HG03558 (cell line): ENCODE measurements around the gene PLCL1.

Source experiments
- ATAC-seq: cut with Tn5 transposase; IDR thresholded peaks from one replicate; pipeline ENCODE4 v1.9.1; 2021; ENCODE audit warnings: moderate number of reproducible peaks; ENCODE audit not compliant: unreplicated experiment; ENCODE audit errors: extremely low read depth

The PLCL1 gene

GRCh38 chr2:197850882-197851450, 46.6 kb downstream of the PLCL1 start:
- ATAC-seq, result no peak

GRCh38 chr2:197851451-197851850, 47.1 kb downstream of the PLCL1 start:
- no peak for ATAC-seq

GRCh38 chr2:197852108-197852507, 47.7 kb downstream of the PLCL1 start:
- no peak for ATAC-seq

- no peak for ATAC-seq
Measured at GRCh38 chr2:197853549-197853948, 49.2 kb downstream of the PLCL1 start.

GRCh38 chr2:197857476-197858107, 53.2 kb downstream of the PLCL1 start:
- ATAC-seq, result no peak

GRCh38 chr2:197858607-197859140, 54.3 kb downstream of the PLCL1 start:
- no peak for ATAC-seq

GRCh38 chr2:197862246-197862955, 58.0 kb downstream of the PLCL1 start:
- ATAC-seq, result no peak

GRCh38 chr2:197863744-197864143, 59.4 kb downstream of the PLCL1 start:
- no peak for ATAC-seq

- no peak for ATAC-seq
Measured at GRCh38 chr2:197866455-197866854, 62.1 kb downstream of the PLCL1 start.

GRCh38 chr2:197867033-197867432, 62.6 kb downstream of the PLCL1 start:
- ATAC-seq, result no peak

GRCh38 chr2:197867624-197868023, 63.2 kb downstream of the PLCL1 start:
- no peak for ATAC-seq

GRCh38 chr2:197868206-197868605, 63.8 kb downstream of the PLCL1 start:
- no peak for ATAC-seq

- no peak for ATAC-seq
Measured at GRCh38 chr2:197869041-197869440, 64.6 kb downstream of the PLCL1 start.

- ATAC-seq, result no peak
Measured at GRCh38 chr2:197869501-197870111, 65.2 kb downstream of the PLCL1 start.

GRCh38 chr2:197870137-197870536, 65.7 kb downstream of the PLCL1 start:
- no peak for ATAC-seq

GRCh38 chr2:197871780-197872456, 67.5 kb downstream of the PLCL1 start:
- ATAC-seq, result no peak

GRCh38 chr2:197873293-197873701, 68.9 kb downstream of the PLCL1 start:
- ATAC-seq, result no peak

- ATAC-seq, result no peak
Measured at GRCh38 chr2:197875763-197876162, 71.4 kb downstream of the PLCL1 start.

GRCh38 chr2:197876524-197876923, 72.1 kb downstream of the PLCL1 start:
- no peak for ATAC-seq

- ATAC-seq, result no peak
Measured at GRCh38 chr2:197877038-197877437, 72.6 kb downstream of the PLCL1 start.
